Measurements from ENCODE around the gene CBX6. TPM values are rescaled to one million over a fixed set of nuclear protein-coding genes. Genes with fewer than 3 reads are reported as not detected.

CBX6 gene
- total and polyA plus RNA-seq, 2 of the 8 experiments (the other 6 are each of a cell fraction or from before 2014, with no cell fraction given), result 10.6 to 27.5 TPM

GRCh38 chr22:38867471-38868285, 4.3 kb downstream of the CBX6 start (continued):
- no peak for TF ChIP-seq CTCF (IDR thresholded peaks at IDR 0.05; ENCODE audit: control extremely low read depth in 1 of 3, insufficient read depth in 1 of 3, low read depth in 1 of 3, low read length in 3 of 3)
- no peak for TF ChIP-seq FOSL1 (IDR thresholded peaks at IDR 0.05; ENCODE audit: insufficient read depth, low read depth, low read length)
- TF ChIP-seq EGR1 (IDR thresholded peaks at IDR 0.05; ENCODE audit: borderline replicate concordance, low read depth, low read length), result no peak
